Germinal center (tissue), 1 donor: ENCODE results near the gene RARRES2.

Experiments used
- DNase-seq: peaks from one replicate; pipeline ENCODE4 v3.0.0; 2012; ENCODE audit warnings: mixed read lengths, low spot score

Gene RARRES2

DNA sequence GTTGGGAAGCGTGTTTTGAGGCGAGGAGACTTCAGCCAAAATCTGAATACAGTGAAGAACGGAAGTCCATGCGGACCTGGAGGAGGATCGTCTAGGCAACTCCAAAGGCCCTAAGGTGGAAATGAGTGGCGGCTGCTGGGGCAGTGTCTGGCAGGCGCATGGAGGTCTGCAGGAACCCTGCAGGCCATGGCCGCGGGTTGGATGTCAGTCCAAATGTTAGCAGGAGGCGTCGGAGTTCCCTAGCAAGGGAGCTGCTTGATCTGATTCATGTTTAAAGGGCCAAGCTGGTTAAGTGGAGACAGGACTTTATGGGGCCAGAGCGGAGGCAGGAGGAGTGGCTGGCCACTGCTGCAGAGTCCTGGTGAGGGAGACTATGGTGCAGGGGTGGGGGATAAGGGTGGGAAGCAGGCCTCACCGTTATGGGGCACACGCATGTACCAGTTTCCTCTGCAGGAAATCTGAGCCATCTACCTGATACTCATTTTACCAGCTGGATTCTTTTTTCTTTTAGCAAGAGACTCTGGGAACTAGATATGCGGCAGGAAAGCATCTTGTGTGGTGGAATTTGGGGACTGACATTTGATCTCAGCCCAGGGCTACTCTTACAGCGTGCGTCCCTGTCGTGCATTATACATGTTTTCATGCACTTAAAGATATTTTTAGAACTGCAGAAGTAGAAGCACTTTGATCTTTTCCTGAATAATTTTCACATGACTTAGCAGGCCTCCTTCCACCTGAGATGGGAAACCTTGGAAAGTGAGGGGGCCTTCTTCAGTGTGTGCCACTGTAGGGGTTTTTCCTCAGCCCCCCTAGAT is 20.6 kb upstream of the RARRES2 start:
- no peak for DNase-seq

DNA sequence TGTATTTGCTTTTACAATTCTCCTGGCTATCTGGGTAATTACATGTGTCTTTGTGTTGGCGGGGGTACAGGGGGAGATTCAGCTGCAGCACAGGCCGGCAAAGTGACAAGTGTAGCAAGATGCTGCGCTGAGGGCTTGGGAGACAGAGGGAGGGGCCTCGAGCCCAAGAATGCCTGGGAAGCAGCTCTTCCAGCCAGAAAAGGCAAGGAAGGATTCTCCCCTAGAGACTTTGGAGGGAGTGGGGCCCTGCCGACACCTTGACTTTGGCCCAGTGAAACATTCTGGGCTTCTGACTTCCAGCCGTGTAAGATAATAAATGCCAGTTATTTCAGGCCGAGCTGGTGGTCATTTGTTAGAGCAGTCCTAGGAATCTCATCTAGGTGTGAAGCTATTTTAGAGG is 20.0 kb upstream of the RARRES2 start:
- DNase-seq: no peak

DNA sequence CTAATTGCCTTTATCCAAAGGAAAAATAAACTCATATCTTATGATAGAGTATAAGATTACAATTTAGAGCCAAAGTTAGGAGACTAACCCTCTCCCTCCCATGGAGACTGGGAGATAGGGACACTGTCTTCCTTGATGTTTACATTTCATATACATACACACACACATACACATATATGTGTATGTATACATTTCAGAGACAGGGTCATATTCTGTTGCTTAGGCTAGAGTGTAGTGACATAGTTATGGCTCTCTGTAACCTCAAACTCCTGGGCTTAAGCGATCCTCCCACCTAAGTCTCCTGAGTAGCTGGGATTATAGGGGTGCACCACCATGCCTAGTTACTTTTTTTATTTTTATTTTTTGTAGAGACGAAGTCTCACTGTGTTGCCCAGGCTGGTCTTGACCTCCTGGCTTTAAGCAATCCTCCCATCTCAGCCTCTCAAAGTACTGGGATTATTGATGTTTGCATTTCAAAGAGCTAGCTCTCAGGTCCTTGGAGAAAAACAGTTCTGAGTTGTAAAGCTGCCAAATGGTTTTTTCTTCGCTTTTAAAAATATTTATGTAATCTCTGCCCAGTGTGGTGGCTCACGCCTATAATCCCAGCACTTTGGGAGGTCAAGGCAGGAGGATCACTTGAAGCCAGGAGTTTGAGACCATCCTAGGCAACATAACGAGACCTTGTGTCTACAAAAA is 19.1 kb upstream of the RARRES2 start:
- no peak for DNase-seq

- no peak for DNase-seq
Observed at GRCh38 chr7:150359622-150360362, 18.4 kb upstream of the RARRES2 start.

DNA sequence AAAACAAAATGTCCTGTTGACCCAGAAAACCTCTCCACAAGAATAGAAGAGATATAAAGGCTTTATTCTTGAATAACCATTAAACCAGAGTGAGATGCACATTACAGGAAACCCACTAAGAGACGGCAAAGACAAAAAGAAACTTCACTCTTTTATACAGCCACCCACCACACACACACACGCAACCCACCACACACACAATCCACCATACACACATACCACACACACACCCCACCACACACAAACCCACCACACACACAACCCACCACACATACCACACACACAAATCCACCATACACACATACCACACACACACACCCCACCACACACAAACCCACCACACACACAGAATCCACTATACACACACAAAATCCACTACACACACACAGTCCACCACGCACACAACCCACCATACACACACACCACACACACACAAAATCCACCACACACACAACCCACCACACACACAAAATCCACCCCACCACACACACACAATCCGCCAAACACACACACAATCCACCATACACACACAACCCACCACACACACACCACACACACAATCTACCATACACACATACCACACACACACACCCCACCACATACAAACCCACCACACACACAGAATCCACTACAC is 17.7 kb upstream of the RARRES2 start:
- DNase-seq: no peak

DNA sequence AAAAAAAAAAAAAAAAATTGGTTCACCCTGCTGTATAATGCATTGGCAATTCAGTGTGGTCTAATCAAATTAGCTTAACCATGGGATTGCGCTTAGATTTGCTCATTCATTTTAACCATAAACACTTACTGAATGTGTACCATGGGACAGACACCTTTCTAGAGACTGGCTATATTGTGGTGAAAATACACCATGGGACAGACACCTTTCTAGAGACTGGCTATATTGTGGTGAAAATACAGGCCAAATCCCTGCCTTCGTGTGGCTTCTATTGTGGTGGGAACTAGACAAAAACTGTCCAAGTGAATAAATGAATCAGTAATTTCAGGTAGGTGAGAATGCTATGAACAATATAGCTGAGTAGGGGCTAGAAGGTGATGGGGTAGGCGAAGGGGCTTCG is 17.0 kb upstream of the RARRES2 start:
- no peak for DNase-seq

- no peak for DNase-seq
Observed at GRCh38 chr7:150357771-150358427, 16.5 kb upstream of the RARRES2 start.

GRCh38 chr7:150357270-150357669 is 15.8 kb upstream of the RARRES2 start:
- DNase-seq: peak; percentile 37

DNA sequence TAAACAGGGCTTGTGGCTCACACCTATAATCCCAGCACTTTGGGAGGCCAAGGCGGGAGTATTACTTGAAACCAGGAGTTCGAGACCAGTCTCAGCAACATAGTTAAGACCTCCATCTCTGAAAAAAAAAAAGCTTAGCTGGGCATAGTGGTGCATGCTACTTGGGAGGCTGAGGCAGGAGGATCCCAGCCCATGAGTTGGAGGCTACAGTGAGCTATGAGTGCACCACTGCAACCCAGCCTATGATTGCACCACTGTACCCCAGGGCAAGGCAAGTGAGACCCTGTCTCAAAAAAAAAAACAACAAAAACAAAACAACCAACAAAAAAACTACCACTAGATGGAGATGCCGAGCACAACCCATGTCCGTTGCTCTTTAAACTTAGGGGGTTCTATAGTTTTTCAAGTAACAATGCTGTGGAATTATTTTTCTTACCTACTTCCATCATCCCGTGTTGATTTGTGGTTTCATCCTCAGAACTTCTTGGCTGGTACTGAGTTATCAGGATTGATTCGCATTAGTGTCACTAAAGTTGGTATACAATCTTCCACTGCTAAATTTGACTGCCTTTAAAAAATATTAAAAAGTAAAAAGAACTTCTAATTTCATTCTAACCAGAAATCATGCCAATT is 15.0 kb upstream of the RARRES2 start:
- DNase-seq: peak; percentile 56

DNA sequence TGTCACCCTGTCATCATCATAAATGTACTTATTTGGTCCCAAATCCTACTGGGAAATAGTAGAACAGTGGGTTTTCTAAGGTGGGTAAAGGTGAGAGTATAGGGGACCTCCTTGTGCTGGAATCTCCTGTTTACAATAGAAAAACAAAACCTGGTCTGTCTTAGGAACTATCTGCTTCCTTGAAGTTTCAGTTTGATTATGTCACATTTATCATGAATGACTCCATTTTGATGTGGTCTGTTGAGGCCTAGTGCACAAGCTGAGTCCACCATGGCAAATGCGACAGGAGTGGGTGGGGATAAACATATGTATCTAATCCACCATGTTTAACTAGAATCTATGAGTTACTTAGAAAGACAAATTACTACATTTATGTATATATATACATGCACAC is 14.2 kb upstream of the RARRES2 start:
- no peak for DNase-seq

GRCh38 chr7:150351587-150352194 is 10.3 kb upstream of the RARRES2 start:
- DNase-seq: no peak

- no peak for DNase-seq
Observed at GRCh38 chr7:150346922-150347321, 5.5 kb upstream of the RARRES2 start.

GRCh38 chr7:150345012-150345411 is 3.6 kb upstream of the RARRES2 start:
- DNase-seq: no peak

- no peak for DNase-seq
Observed at GRCh38 chr7:150344299-150344698, 2.9 kb upstream of the RARRES2 start.

GRCh38 chr7:150343225-150343624 is 1.8 kb upstream of the RARRES2 start:
- no peak for DNase-seq

- DNase-seq: no peak
Observed at GRCh38 chr7:150342121-150342408, 636 bp upstream of the RARRES2 start.

GRCh38 chr7:150340875-150341262 is 560 bp downstream of the RARRES2 start:
- DNase-seq: no peak

DNA sequence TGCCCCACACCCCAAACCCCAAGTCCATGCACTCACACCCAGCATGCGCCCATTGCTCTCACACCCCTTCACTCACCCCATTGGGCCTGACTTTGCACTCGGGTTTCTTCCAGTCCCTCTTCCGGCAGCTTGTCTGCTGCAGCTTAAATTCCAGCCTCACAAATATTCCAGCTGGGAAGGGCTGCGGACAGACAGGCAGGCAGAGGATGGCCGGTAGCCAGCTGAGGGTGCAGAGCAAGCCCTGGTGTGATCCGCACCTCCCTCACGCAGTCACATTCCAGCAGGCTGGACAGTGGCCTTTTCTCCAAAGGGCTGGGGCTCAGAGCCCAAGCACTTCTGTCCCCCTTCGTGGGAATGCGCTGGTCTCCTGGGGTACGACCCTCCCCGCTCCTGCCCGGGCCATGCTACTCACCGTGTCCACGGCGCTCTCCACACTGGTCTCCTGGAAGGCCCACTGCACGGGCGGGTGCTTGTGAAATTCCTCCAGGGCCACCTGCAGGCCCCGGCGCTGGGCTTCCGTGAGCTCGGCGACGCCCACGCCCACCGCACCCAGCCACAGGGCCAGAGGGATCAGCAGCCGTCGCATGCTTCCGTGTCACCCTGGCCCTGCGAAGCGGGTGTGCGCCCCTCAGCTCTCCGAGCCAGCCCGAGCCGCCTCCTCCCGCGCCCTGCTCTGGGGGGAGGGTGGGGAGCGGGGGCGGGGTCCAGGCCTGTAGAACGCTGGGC is 1.2 kb downstream of the RARRES2 start:
- DNase-seq: no peak

- DNase-seq: no peak
Observed at GRCh38 chr7:150339409-150339809, 2.0 kb downstream of the RARRES2 start.

DNA sequence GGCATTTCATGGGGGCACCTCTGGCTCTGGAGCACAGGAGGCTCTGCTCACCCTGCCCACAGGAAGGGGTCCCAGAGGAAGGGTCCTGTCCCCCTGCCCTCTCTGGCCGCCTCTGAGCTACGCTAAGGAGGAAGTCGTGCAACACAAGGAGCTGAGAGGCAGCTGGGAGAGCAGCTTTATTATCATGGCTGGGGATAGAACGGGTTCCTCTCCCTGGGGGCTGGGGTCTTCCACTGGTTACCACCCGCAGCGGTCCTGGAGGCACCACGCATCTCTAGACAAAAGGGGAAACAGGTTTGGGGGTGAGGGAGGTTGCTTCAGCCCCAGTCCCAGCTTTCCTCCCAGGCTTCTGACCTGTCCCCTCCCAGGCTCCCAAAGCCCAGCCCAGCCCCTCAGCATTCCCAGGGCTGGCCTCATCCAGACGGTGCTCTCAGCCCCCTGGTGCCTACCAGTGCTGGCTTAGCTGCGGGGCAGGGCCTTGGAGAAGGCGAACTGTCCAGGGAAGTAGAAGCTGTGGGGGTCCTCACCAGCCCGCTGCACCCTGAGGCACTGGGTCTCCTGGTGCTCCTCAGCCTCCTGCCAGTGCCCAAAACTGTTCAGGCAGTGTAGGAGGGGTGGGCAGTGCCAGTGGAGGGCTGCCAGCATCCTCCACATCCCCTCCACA is 3.1 kb downstream of the RARRES2 start:
- no peak for DNase-seq
